Natural killer cell (primary cell): ENCODE data around the gene NUBP2. TPM values are rescaled to one million over a fixed set of nuclear protein-coding genes. Genes with fewer than 3 reads are reported as not detected.
"Not testable (repeated sequence)": the region's sequence is repeated elsewhere in the genome, so short reads cannot be mapped to it uniquely, and the experiment has no call there.

Source experiments
- ATAC-seq, 3 donors: fragments of 150-1000 bp in 2 of 3; fragments of 200-7000 bp in 1 of 3; cut with Tn5 transposase; 1 replicate in 1 of 3; 2 replicates in 2 of 3; pipeline ENCODE4 v1.10.0; 2021; ENCODE audit warnings: mild to moderate bottlenecking in 2 of 3, moderate library complexity in 2 of 3
- DNase-seq, 2 donors: peaks; one replicate each; pipeline versions ENCODE4 v3.0.0 to v3.0.0-alpha.2; 2013 to 2021; ENCODE audit warnings: mixed read lengths in 1 of 2
- H3K27ac ChIP-seq: one replicate; pipeline ENCODE4 v1.5.1; 2013; ENCODE audit warnings: mild to moderate bottlenecking, low read length
- H3K27me3 ChIP-seq: one replicate; pipeline ENCODE4 v1.6.1; 2013; ENCODE audit warnings: low read length; ENCODE audit not compliant: control insufficient read depth, insufficient read depth
- H3K36me3 ChIP-seq: one replicate; pipeline ENCODE4 v1.6.1; 2013; ENCODE audit warnings: low read length; ENCODE audit not compliant: control insufficient read depth, insufficient read depth
- H3K4me1 ChIP-seq: one replicate; pipeline ENCODE4 v1.6.1; 2013; ENCODE audit warnings: low read length; ENCODE audit not compliant: control insufficient read depth, insufficient read depth
- H3K4me3 ChIP-seq: one replicate; pipeline ENCODE4 v1.5.1; 2013; ENCODE audit warnings: low read length
- H3K9me3 ChIP-seq: one replicate; pipeline ENCODE4 v1.6.1; 2013; ENCODE audit warnings: low read length; ENCODE audit not compliant: control insufficient read depth, insufficient read depth
- H3K27ac Mint-ChIP-seq, 2 donors: one replicate each; pipeline ENCODE4 v1.8.0; 2022; ENCODE audit warnings: mild to moderate bottlenecking in 2 of 2, mixed read lengths in 2 of 2, moderate library complexity in 1 of 2
- H3K27me3 Mint-ChIP-seq, 2 donors: one replicate each; pipeline ENCODE4 v1.8.0; 2022; ENCODE audit warnings: low read depth in 2 of 2, mixed read lengths in 2 of 2
- H3K36me3 Mint-ChIP-seq: one replicate; pipeline ENCODE4 v1.8.0; 2022; ENCODE audit warnings: mixed read lengths
- H3K4me1 Mint-ChIP-seq, 2 donors: one replicate each; pipeline ENCODE4 v1.8.0; 2022; ENCODE audit warnings: mixed read lengths in 2 of 2
- H3K4me3 Mint-ChIP-seq: one replicate; pipeline ENCODE4 v1.8.0; 2022; ENCODE audit warnings: mild to moderate bottlenecking, moderate library complexity, mixed read lengths
- H3K9me3 Mint-ChIP-seq, 2 donors: one replicate each; pipeline ENCODE4 v1.8.0; 2022; ENCODE audit warnings: mixed read lengths in 2 of 2
- CTCF ChIP-seq: fragments of 200-600 bp; IDR thresholded peaks from one replicate; pipeline ENCODE4 v1.8.0; 2022; ENCODE audit warnings: antibody characterized with exemption
- WGBS: methylation state at CpG from one replicate; pipeline ENCODE4 v1.1.7; 2013; ENCODE audit warnings: missing lambda C conversion rate; ENCODE audit not compliant: insufficient coverage; 5-methylcytosine and 5-hydroxymethylcytosine counted together
- intact Hi-C: fragments of 100-400 bp; cut with micrococcal nuclease; formaldehyde crosslinking; loops from one replicate; pipeline ENCODE4 v1.14.2; 2022
- total RNA-seq, 4 donors: library from RNA; stranded (reverse); fragments of 120-200 nt in 1 of 4; gene quantifications; one replicate each; pipeline versions ENCODE4 v1.2.3 to v1.2.4, GENCODE V29; 2013 to 2022

NUBP2 gene
- total RNA-seq, 3 donors from 2014 or later (not counting 1 experiment from before 2014, with no cell fraction given): 39.5 to 51.9 (median 49.4) TPM

- Mint-ChIP-seq H3K36me3 (no peaks in the 10 kb centered on the region), H3K27me3 (no peaks in the 10 kb centered on the region), H3K4me3 (no peak overlapping the region), H3K27ac (no peak overlapping the region), H3K4me1 (no peaks in the 10 kb centered on the region), H3K9me3 (no peaks in the 10 kb centered on the region)
- H3K9me3 ChIP-seq: peaks cover 4% of the 10 kb centered on the region
- no peaks in the 10 kb centered on the region for H3K4me1 ChIP-seq
- no peaks in the 10 kb centered on the region for H3K27me3 ChIP-seq
- ATAC-seq (no peak), DNase-seq (no peak)
- intact Hi-C loops: no loop called here
- no peak overlapping the region for H3K4me3 ChIP-seq
- no peak overlapping the region for H3K27ac ChIP-seq
- TF ChIP-seq CTCF: no peak
- no peaks in the 10 kb centered on the region for H3K36me3 ChIP-seq
- 93% methylated on average over 32 of the region's 32 CpGs for WGBS
Measured at GRCh38 chr16:1794908-1795666, 12.3 kb downstream of the NUBP2 start.

- H3K9me3 Mint-ChIP-seq, H3K27me3 ChIP-seq, H3K27me3 Mint-ChIP-seq, intact Hi-C loops, DNase-seq, H3K27ac Mint-ChIP-seq, H3K27ac ChIP-seq, H3K9me3 ChIP-seq, H3K36me3 Mint-ChIP-seq, H3K4me1 ChIP-seq, H3K4me1 Mint-ChIP-seq, H3K4me3 Mint-ChIP-seq, ATAC-seq, H3K36me3 ChIP-seq, H3K4me3 ChIP-seq: not testable (repeated sequence)
- WGBS: 90% methylated on average over 5 of the region's 5 CpGs
Measured at GRCh38 chr16:1799263-1799662, 16.5 kb downstream of the NUBP2 start.

GRCh38 chr16:1800701-1801100 lies 17.9 kb downstream of the NUBP2 start:
- Histone ChIP-seq H3K4me1 (no peaks in the 10 kb centered on the region), H3K9me3 (peaks cover 4% of the 10 kb centered on the region), H3K27me3 (no peaks in the 10 kb centered on the region), H3K27ac (no peak overlapping the region), H3K36me3 (no peaks in the 10 kb centered on the region), H3K4me3 (no peak overlapping the region)
- ATAC-seq (no peak), DNase-seq (no peak)
- TF ChIP-seq CTCF: no peak
- Mint-ChIP-seq H3K4me1 (no peaks in the 10 kb centered on the region), H3K4me3 (no peak overlapping the region), H3K27me3 (no peaks in the 10 kb centered on the region), H3K27ac (no peak overlapping the region), H3K36me3 (no peaks in the 10 kb centered on the region), H3K9me3 (no peaks in the 10 kb centered on the region)
- 92% methylated on average over 10 of the region's 10 CpGs for WGBS
- intact Hi-C loops: no loop called here

- 92% methylated on average over 10 of the region's 10 CpGs for WGBS
- Mint-ChIP-seq H3K27ac (no peak overlapping the region), H3K27me3 (no peaks in the 10 kb centered on the region), H3K4me3 (no peak overlapping the region), H3K9me3 (no peaks in the 10 kb centered on the region), H3K4me1 (no peaks in the 10 kb centered on the region), H3K36me3 (no peaks in the 10 kb centered on the region)
- ATAC-seq (no peak), DNase-seq (no peak)
- Histone ChIP-seq H3K9me3 (no peaks in the 10 kb centered on the region), H3K36me3 (peaks cover 16% of the 10 kb centered on the region), H3K4me1 (no peaks in the 10 kb centered on the region), H3K27me3 (no peaks in the 10 kb centered on the region), H3K4me3 (no peak overlapping the region), H3K27ac (no peak overlapping the region)
- no peak for TF ChIP-seq CTCF
- intact Hi-C loops: no loop called here
Measured at GRCh38 chr16:1807626-1808025, 24.9 kb downstream of the NUBP2 start.
